Activated CD4-positive, alpha-beta T cell treated with anti-CD3 and anti-CD28 coated beads, Interleukin-2, amount 10 ng/mL, durations not matched to agents 7 days and 5 days (primary cell): ENCODE results near the gene NELL2. TPM values are rescaled to one million over a fixed set of nuclear protein-coding genes. Genes with fewer than 3 reads are reported as not detected.

Experiments
- CTCF ChIA-PET: fragments of 350-600 bp; sonication (Branson Sonifier 250); formaldehyde crosslinking; loops from one replicate; lab custom pipeline; 2021; ENCODE audit warnings: antibody characterized with exemption; lab: Charles Lee
- POLR2A ChIA-PET: fragments of 350-600 bp; sonication (Branson Sonifier 250); formaldehyde crosslinking; loops from one replicate; lab custom pipeline; 2021; ENCODE audit warnings: antibody characterized with exemption; lab: Charles Lee
- DNase-seq: peaks from one replicate; pipeline ENCODE4 v3.0.0-alpha.2; 2020
- H3K27ac Mint-ChIP-seq: one replicate; pipeline ENCODE4 v1.8.0; 2021; ENCODE audit warnings: mild to moderate bottlenecking, moderate library complexity, mixed read lengths
- H3K27me3 Mint-ChIP-seq: one replicate; pipeline ENCODE4 v1.8.0; 2021; ENCODE audit warnings: mixed read lengths
- H3K36me3 Mint-ChIP-seq: one replicate; pipeline ENCODE4 v1.8.0; 2021; ENCODE audit warnings: low read depth, mixed read lengths
- H3K4me1 Mint-ChIP-seq: one replicate; pipeline ENCODE4 v1.8.0; 2021; ENCODE audit warnings: mixed read lengths
- H3K4me3 Mint-ChIP-seq: one replicate; pipeline ENCODE4 v1.8.0; 2021; ENCODE audit warnings: mild to moderate bottlenecking, moderate library complexity, mixed read lengths
- H3K9me3 Mint-ChIP-seq: one replicate; pipeline ENCODE4 v1.8.0; 2021; ENCODE audit warnings: mixed read lengths
- total RNA-seq, 2 experiments: library from RNA; stranded (reverse); gene quantifications; one replicate each; pipeline ENCODE4 v1.2.3, GENCODE V29; 2021

NELL2 gene
- total RNA-seq, 2 experiments from 2014 or later = 43.6 to 55.1 TPM

DNA sequence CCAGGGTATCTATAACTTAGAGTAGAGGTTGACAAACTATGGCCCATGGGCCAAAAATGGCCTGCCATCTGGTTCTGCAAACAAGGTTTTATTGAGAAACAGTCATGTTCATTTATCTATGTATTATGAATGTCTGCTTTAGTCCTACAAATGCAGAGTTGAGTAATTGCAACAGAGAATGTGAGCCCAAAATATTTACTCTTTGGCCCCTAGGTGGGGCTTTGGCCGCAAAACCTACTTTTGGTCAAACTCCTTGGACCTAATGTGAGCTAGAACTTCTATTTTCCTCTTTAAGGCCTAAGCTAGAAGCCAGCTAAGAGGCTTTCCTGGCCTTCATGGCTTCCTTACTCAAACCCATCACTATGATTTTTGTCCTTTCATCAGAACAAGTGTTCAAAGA lies 379.1 kb downstream of the NELL2 start:
- Mint-ChIP-seq H3K27me3 (peaks cover 3% of the 10 kb centered on the region), H3K27ac (no peak overlapping the region), H3K36me3 (no peaks in the 10 kb centered on the region), H3K9me3 (peaks cover 2% of the 10 kb centered on the region), H3K4me3 (no peak overlapping the region), H3K4me1 (no peaks in the 10 kb centered on the region)
- ChIA-PET POLR2A (no interaction called here), CTCF (no interaction called here)
- no peak for DNase-seq

GRCh38 chr12:44490181-44490580 lies 385.9 kb downstream of the NELL2 start:
- no peak overlapping the region for H3K4me3 Mint-ChIP-seq
- POLR2A ChIA-PET = no interaction called here
- no peak overlapping the region for H3K27ac Mint-ChIP-seq
- peaks cover 5% of the 10 kb centered on the region for H3K27me3 Mint-ChIP-seq
- no peak for DNase-seq
- H3K36me3 Mint-ChIP-seq = no peaks in the 10 kb centered on the region
- CTCF ChIA-PET = no interaction called here
- H3K9me3 Mint-ChIP-seq = no peaks in the 10 kb centered on the region
- no peaks in the 10 kb centered on the region for H3K4me1 Mint-ChIP-seq

DNA sequence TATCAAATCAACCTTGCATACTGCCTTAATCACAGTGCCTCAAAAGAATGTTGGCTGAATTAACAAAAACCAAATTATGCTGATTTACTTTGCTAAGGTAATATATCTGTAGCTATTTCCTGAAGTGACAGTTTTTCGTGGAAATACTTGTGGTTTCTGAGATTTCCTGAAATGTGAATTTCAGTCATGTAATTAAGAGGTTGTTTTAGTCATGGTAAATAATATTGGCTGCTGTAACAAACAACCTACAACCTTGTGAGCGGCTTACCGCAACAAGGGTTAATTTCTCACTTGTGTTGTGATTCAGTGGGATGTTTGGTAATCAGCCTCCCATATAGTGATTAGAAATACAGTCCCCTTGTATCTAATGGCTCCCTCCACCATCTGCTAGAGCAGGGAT lies 387.9 kb downstream of the NELL2 start:
- H3K4me1 Mint-ChIP-seq = no peaks in the 10 kb centered on the region
- ChIA-PET CTCF (no interaction called here), POLR2A (no interaction called here)
- H3K27ac Mint-ChIP-seq = no peak overlapping the region
- H3K4me3 Mint-ChIP-seq = no peak overlapping the region
- H3K36me3 Mint-ChIP-seq = no peaks in the 10 kb centered on the region
- peaks cover 5% of the 10 kb centered on the region for H3K27me3 Mint-ChIP-seq
- peaks cover 6% of the 10 kb centered on the region for H3K9me3 Mint-ChIP-seq
- no peak for DNase-seq

DNA sequence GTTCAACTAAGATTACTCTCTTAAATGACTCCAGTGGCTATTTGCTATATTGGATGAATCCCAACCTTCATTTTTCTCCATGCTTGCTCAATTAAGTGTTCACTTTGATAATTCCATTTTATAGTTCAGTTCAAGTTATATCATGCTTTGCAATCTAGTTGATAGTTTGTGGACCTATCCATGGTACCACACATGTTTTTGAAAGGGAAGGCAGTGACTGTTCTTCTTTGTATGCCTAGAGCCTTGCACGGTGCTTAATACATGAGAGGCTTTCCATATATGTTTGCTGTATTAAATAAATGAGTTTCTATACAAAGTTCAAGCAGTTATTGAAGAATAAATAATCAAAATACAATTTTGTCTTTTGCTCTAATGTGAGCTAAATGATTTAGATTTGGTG lies 391.3 kb downstream of the NELL2 start:
- ChIA-PET POLR2A (no interaction called here), CTCF (no interaction called here)
- Mint-ChIP-seq H3K4me1 (no peaks in the 10 kb centered on the region), H3K4me3 (no peak overlapping the region), H3K9me3 (peaks cover 6% of the 10 kb centered on the region), H3K27me3 (no peaks in the 10 kb centered on the region), H3K27ac (no peak overlapping the region), H3K36me3 (no peaks in the 10 kb centered on the region)
- DNase-seq = no peak

- no peak overlapping the region for H3K27ac Mint-ChIP-seq
- no peaks in the 10 kb centered on the region for H3K27me3 Mint-ChIP-seq
- CTCF ChIA-PET = interaction anchor here (1.0 kb wide), 1 partner anchor 18 kb away, joined by 3 read pairs; no protein-coding TSS in a partner anchor
- H3K4me3 Mint-ChIP-seq = no peak overlapping the region
- no peaks in the 10 kb centered on the region for H3K4me1 Mint-ChIP-seq
- peaks cover 12% of the 10 kb centered on the region for H3K9me3 Mint-ChIP-seq
- POLR2A ChIA-PET = no interaction called here
- H3K36me3 Mint-ChIP-seq = no peaks in the 10 kb centered on the region
- DNase-seq = no peak
Measured at GRCh38 chr12:44477331-44477980, 398.7 kb downstream of the NELL2 start.

DNA sequence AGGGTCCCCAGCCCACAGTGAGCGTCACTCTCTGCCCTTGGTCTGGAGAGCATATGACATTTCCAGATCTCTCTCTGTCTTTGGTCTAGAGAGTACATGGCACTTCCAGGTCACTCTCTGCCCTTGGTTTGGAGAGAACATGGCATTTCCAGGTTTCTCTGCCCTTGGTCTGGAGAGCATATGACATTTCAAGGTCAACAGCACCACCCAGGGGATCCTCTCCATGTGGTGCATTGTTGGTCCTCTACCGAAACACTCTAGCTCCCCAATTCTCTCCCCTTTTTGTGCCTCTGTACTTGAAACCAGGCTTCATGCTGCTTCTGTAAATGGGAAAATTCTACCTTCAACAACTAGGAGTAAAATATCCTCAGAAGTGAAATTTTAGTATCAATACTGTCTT lies 399.4 kb downstream of the NELL2 start:
- H3K36me3 Mint-ChIP-seq = no peaks in the 10 kb centered on the region
- H3K9me3 Mint-ChIP-seq = peaks cover 12% of the 10 kb centered on the region
- H3K27me3 Mint-ChIP-seq = no peaks in the 10 kb centered on the region
- no peak overlapping the region for H3K27ac Mint-ChIP-seq
- CTCF ChIA-PET = interaction anchor here (0.6 kb wide), 1 partner anchor 750 kb away, joined by 3 read pairs; no protein-coding TSS in a partner anchor
- POLR2A ChIA-PET = no interaction called here
- no peak overlapping the region for H3K4me3 Mint-ChIP-seq
- DNase-seq = no peak
- no peaks in the 10 kb centered on the region for H3K4me1 Mint-ChIP-seq

- Mint-ChIP-seq H3K27me3 (no peaks in the 10 kb centered on the region), H3K4me1 (no peaks in the 10 kb centered on the region), H3K36me3 (no peaks in the 10 kb centered on the region), H3K9me3 (peaks cover 3% of the 10 kb centered on the region), H3K27ac (no peak overlapping the region), H3K4me3 (no peak overlapping the region)
- ChIA-PET CTCF (no interaction called here), POLR2A (no interaction called here)
- DNase-seq = no peak
Measured at GRCh38 chr12:44465139-44465538, 411.0 kb downstream of the NELL2 start.

DNA sequence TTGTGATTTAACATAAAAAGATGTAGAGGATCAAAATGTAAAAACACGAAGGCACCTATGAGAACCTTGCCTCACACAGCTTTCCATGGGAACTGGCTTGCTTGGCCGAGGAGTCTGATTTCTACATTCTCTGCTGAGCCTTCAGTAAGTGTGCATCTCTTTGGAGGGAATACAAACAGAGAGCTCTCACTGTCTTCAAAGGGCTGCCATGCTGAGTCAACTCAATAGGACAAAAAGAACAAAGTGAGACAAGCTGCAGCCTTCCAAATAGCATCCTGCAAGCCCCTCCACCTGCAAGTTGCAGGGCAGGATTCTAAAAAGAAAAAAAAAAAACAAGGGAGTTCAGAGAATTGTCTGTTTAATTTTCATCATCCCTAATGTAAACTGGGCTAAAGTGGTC lies 411.9 kb downstream of the NELL2 start:
- CTCF ChIA-PET = no interaction called here
- DNase-seq = no peak

DNA sequence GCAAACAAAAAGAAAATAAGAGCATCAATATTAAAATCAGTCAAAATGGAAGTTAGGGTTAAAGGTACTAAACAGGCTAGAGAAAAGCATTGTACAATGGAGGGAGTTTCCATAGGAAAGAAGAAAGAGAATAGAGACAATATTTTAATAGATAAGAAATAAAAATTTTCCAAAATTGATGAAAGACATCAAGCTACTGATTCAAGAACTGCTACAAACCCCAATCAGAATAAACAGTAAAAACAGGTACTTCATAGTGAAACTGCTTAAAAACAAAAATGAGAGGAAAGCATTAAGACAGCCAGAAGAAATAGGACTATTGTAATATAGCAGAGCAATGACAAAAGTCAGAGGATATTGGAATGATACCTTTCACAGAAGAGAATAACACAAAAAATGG lies 413.4 kb downstream of the NELL2 start:
- H3K27ac Mint-ChIP-seq = no peak overlapping the region
- no peaks in the 10 kb centered on the region for H3K36me3 Mint-ChIP-seq
- H3K27me3 Mint-ChIP-seq = peaks cover 4% of the 10 kb centered on the region
- H3K4me3 Mint-ChIP-seq = no peak overlapping the region
- H3K9me3 Mint-ChIP-seq = no peaks in the 10 kb centered on the region
- H3K4me1 Mint-ChIP-seq = no peaks in the 10 kb centered on the region
- CTCF ChIA-PET = no interaction called here
- POLR2A ChIA-PET = no interaction called here
- no peak for DNase-seq

More for the DNA sequence above, 411.9 kb downstream of the NELL2 start:
- Mint-ChIP-seq H3K9me3 (peaks cover 3% of the 10 kb centered on the region), H3K27me3 (peaks cover 4% of the 10 kb centered on the region), H3K36me3 (no peaks in the 10 kb centered on the region), H3K27ac (no peak overlapping the region), H3K4me1 (no peaks in the 10 kb centered on the region), H3K4me3 (no peak overlapping the region)
- POLR2A ChIA-PET = no interaction called here

DNA sequence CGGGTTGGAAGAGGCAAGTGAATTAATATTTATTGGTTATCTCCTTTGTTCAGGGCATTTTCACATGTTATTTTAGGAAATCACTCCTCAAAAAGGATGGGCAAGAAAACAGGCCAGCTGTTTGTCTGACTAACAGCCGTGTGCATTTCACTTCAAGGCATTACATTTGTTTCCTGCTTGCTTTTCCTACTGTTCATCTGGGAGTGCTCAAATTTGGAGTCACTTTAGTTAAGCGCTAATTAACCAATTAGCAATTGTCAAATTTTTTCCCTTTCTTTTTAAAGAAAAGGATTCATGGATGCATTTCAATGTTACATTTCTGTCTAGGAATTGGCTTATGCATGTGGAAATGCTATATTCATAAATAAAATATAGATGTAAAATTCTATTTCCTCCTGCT lies 415.9 kb downstream of the NELL2 start:
- Mint-ChIP-seq H3K27ac (no peak overlapping the region), H3K36me3 (no peaks in the 10 kb centered on the region), H3K4me3 (no peak overlapping the region), H3K27me3 (peaks cover 4% of the 10 kb centered on the region), H3K9me3 (no peaks in the 10 kb centered on the region), H3K4me1 (no peaks in the 10 kb centered on the region)
- POLR2A ChIA-PET = no interaction called here
- no peak for DNase-seq
- CTCF ChIA-PET = no interaction called here

DNA sequence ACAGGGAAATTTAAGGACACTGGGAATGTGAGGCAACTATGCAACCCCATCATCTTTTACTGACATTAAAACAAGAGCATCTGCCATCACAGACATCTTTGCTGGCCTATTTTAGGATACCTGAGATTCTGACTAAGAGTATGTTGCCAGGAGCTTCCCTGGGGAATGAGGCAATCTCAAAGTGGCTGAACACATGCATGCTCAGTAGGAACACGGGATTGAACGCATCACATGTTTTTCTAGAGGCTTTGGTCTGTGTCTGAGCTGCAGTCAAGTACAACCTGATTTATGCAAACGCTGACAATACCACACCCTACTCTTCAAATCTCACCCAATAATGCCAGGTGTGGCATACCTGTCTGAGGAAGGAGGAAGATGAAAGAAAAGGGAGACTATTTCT lies 416.5 kb downstream of the NELL2 start:
- ChIA-PET POLR2A (no interaction called here), CTCF (interaction anchor here (1.0 kb wide), 1 partner anchor 19 kb away, joined by 3 read pairs; no protein-coding TSS in a partner anchor)
- no peak for DNase-seq
- no peaks in the 10 kb centered on the region for H3K36me3 Mint-ChIP-seq
- H3K9me3 Mint-ChIP-seq = no peaks in the 10 kb centered on the region
- H3K27me3 Mint-ChIP-seq = peaks cover 4% of the 10 kb centered on the region
- H3K27ac Mint-ChIP-seq = no peak overlapping the region
- H3K4me1 Mint-ChIP-seq = no peaks in the 10 kb centered on the region
- H3K4me3 Mint-ChIP-seq = no peak overlapping the region

Other genes starting within 250 kb of the NELL2 start
- not detected for gene DBX2, start 174.8 kb upstream of the NELL2 start, total RNA-seq